CD4-positive, alpha-beta T cell (primary cell): ENCODE data around the gene PDZD4. TPM values are rescaled to one million over a fixed set of nuclear protein-coding genes. Genes with fewer than 3 reads are reported as not detected.

Experiments
- ATAC-seq: fragments of 200-7000 bp; cut with Tn5 transposase; one replicate; pipeline ENCODE4 v1.10.0; 2022; ENCODE audit warnings: mild to moderate bottlenecking; ENCODE audit not compliant: poor library complexity
- CTCF ChIA-PET: fragments of 350-600 bp; sonication (Branson Sonifier 250); formaldehyde crosslinking; loops from one replicate; lab custom pipeline; 2021; ENCODE audit warnings: antibody characterized with exemption, inconsistent platforms; lab: Charles Lee
- POLR2A ChIA-PET: fragments of 350-600 bp; sonication (Branson Sonifier 250); formaldehyde crosslinking; loops from one replicate; lab custom pipeline; 2021; ENCODE audit warnings: antibody characterized with exemption, inconsistent platforms; lab: Charles Lee
- DNase-seq, 14 experiments: peaks; one replicate each; pipeline ENCODE4 v3.0.0-alpha.2; 2013 to 2020; ENCODE audit warnings: mixed read lengths in 2 of 14
- H3K27ac ChIP-seq, 2 donors: one replicate each; pipeline versions ENCODE4 v1.5.1 to v1.7.0; 2013; ENCODE audit warnings: low read length in 2 of 2, low read depth in 1 of 2, mild to moderate bottlenecking in 1 of 2
- H3K27me3 ChIP-seq, 2 experiments: 1 replicate in 1 of 2; 2 replicates in 1 of 2; pipeline versions ENCODE4 v1.6.1 to v1.7.0; 2013; ENCODE audit warnings: low read length in 2 of 2, control low read depth in 1 of 2, mild to moderate bottlenecking in 1 of 2, moderate library complexity in 1 of 2; ENCODE audit not compliant: insufficient read depth in 2 of 2, control insufficient read depth in 1 of 2
- H3K36me3 ChIP-seq: one replicate; pipeline ENCODE4 v1.6.1; 2013; ENCODE audit warnings: low read length, control low read depth; ENCODE audit not compliant: insufficient read depth
- H3K4me1 ChIP-seq: one replicate; pipeline ENCODE4 v1.6.1; 2013; ENCODE audit warnings: low read length, control low read depth; ENCODE audit not compliant: insufficient read depth
- H3K4me3 ChIP-seq: one replicate; pipeline ENCODE4 v1.5.1; 2013; ENCODE audit warnings: mild to moderate bottlenecking, low read length, moderate library complexity
- H3K9me3 ChIP-seq, 2 experiments: 1 replicate in 1 of 2; 2 replicates in 1 of 2; pipeline versions ENCODE4 v1.6.1 to v1.7.0; 2013; ENCODE audit warnings: low read length in 2 of 2, mild to moderate bottlenecking in 2 of 2, control low read depth in 1 of 2, moderate library complexity in 1 of 2; ENCODE audit not compliant: control insufficient read depth in 1 of 2, insufficient read depth in 1 of 2
- H3K27ac Mint-ChIP-seq: one replicate; pipeline ENCODE4 v1.8.0; 2020; ENCODE audit warnings: mixed read lengths
- H3K27me3 Mint-ChIP-seq: one replicate; pipeline ENCODE4 v1.8.0; 2021; ENCODE audit warnings: mixed read lengths
- H3K36me3 Mint-ChIP-seq: one replicate; pipeline ENCODE4 v1.8.0; 2021; ENCODE audit warnings: low read depth, mixed read lengths
- H3K4me1 Mint-ChIP-seq: one replicate; pipeline ENCODE4 v1.8.0; 2021; ENCODE audit warnings: low read depth, mixed read lengths
- H3K4me3 Mint-ChIP-seq: one replicate; pipeline ENCODE4 v1.8.0; 2020; ENCODE audit warnings: mild to moderate bottlenecking, mixed read lengths
- H3K9me3 Mint-ChIP-seq: one replicate; pipeline ENCODE4 v1.8.0; 2020; ENCODE audit warnings: mixed read lengths
- CTCF ChIP-seq: fragments of 200-600 bp; IDR thresholded peaks from one replicate; pipeline ENCODE4 v1.8.0; 2022; ENCODE audit warnings: antibody characterized with exemption, mild to moderate bottlenecking
- intact Hi-C, 2 experiments: fragments of 100-400 bp; cut with DNase I in 1 of 2; cut with micrococcal nuclease in 1 of 2; formaldehyde crosslinking; loops; one replicate each; pipeline versions ENCODE4 v1.15.1 to v1.9.0; 2023 to 2025; cut with DNase I, micrococcal nuclease
- total RNA-seq, 174 experiments: library from RNA in 2 of 174; stranded (reverse) in 2 of 174; gene quantifications; one replicate each; pipeline ENCODE4 v1.2.3 and lab custom pipeline; 2021 to 2026

PDZD4 gene
- total RNA-seq, 2 experiments from 2014 or later = 24.8 to 26.8 TPM

GRCh38 chrX:153782313-153782712 lies 48.0 kb downstream of the PDZD4 start:
- peaks cover 5% of the 10 kb centered on the region for H3K27me3 Mint-ChIP-seq
- no peaks in the 10 kb centered on the region for H3K9me3 Mint-ChIP-seq
- DNase-seq = no peak
- ChIA-PET CTCF (no interaction called here), POLR2A (interaction anchor here (1.1 kb wide), 1 partner anchor 125 kb away, joined by 3 read pairs; no protein-coding TSS in a partner anchor)
- H3K36me3 Mint-ChIP-seq = peaks cover 8% of the 10 kb centered on the region
- H3K36me3 ChIP-seq = peaks cover 7% of the 10 kb centered on the region
- H3K4me1 Mint-ChIP-seq = peaks cover 5% of the 10 kb centered on the region
- ATAC-seq = no peak
- intact Hi-C loops = no loop called here
- H3K4me3 ChIP-seq = no peak overlapping the region
- H3K27ac Mint-ChIP-seq = no peak overlapping the region
- no peak for TF ChIP-seq CTCF
- no peak overlapping the region for H3K27ac ChIP-seq
- no peaks in the 10 kb centered on the region for H3K4me1 ChIP-seq
- no peak overlapping the region for H3K4me3 Mint-ChIP-seq
- peaks cover 0 to 6% of the 10 kb centered on the region in 2 experiments for H3K9me3 ChIP-seq
- peaks cover 0 to 4% of the 10 kb centered on the region in 2 experiments for H3K27me3 ChIP-seq

GRCh38 chrX:153781428-153782047 lies 48.8 kb downstream of the PDZD4 start:
- Mint-ChIP-seq H3K4me1 (peaks cover 5% of the 10 kb centered on the region), H3K36me3 (peaks cover 5% of the 10 kb centered on the region), H3K27ac (no peak overlapping the region), H3K27me3 (peaks cover 5% of the 10 kb centered on the region), H3K4me3 (no peak overlapping the region), H3K9me3 (no peaks in the 10 kb centered on the region)
- peaks cover 7% of the 10 kb centered on the region for H3K36me3 ChIP-seq
- intact Hi-C loops = no loop called here
- H3K4me1 ChIP-seq = no peaks in the 10 kb centered on the region
- CTCF ChIA-PET = no interaction called here
- peaks cover 0 to 6% of the 10 kb centered on the region in 2 experiments for H3K9me3 ChIP-seq
- H3K27me3 ChIP-seq = peaks cover 0 to 4% of the 10 kb centered on the region in 2 experiments
- DNase-seq (no peak), ATAC-seq (no peak)
- no peak for TF ChIP-seq CTCF
- H3K27ac ChIP-seq = no peak overlapping the region
- H3K4me3 ChIP-seq = no peak overlapping the region
- POLR2A ChIA-PET = interaction anchor here (1.1 kb wide), 1 partner anchor 126 kb away, joined by 3 read pairs; no protein-coding TSS in a partner anchor

GRCh38 chrX:153780678-153781427 lies 49.5 kb downstream of the PDZD4 start, which contains the start of gene SRPK3:
Gene SRPK3 (plus strand): TSS chrX:153781041. CDS start chrX:153781087, 46 bp downstream.
- Mint-ChIP-seq H3K4me3 (no peak within 1 kb of the TSS), H3K4me1 (peaks cover 5% of the 10 kb centered on the region), H3K27ac (no peak within 1 kb of the TSS), H3K27me3 (peaks cover 5% of the 10 kb centered on the region), H3K9me3 (no peaks in the 10 kb centered on the region), H3K36me3 (no peaks in the 10 kb centered on the region)
- DNase-seq = no peak
- no peak within 1 kb of the TSS for H3K27ac ChIP-seq
- peaks cover 0 to 6% of the 10 kb centered on the region in 2 experiments for H3K9me3 ChIP-seq
- peaks cover 0 to 4% of the 10 kb centered on the region in 2 experiments for H3K27me3 ChIP-seq
- no peak for ATAC-seq
- no peak for TF ChIP-seq CTCF
- intact Hi-C loops = no loop called here
- H3K36me3 ChIP-seq = peaks cover 4% of the 10 kb centered on the region
- H3K4me3 ChIP-seq = no peak within 1 kb of the TSS
- ChIA-PET CTCF (no interaction called here), POLR2A (no interaction called here)
- no peaks in the 10 kb centered on the region for H3K4me1 ChIP-seq
